GM12878 (cell line): ENCODE data around the gene MACROD2. TPM values are rescaled to one million over a fixed set of nuclear protein-coding genes. Genes with fewer than 3 reads are reported as not detected.

Experiments
- ATAC-seq: fragments of 200-7000 bp; cut with Tn5 transposase; 3 replicates; pipeline ENCODE4 v1.9.1; 2020; ENCODE audit warnings: mild to moderate bottlenecking, moderate library complexity
- BruUV-seq: library from RNA; stranded (reverse); fragments of 400-500 nt; replicated peaks from 2 replicates; lab custom pipeline; 2021; lab: Mats Ljungman, UMichigan
- CTCF ChIA-PET: fragments of 300-600 bp; sonication (Branson Sonifier 250); formaldehyde crosslinking; extraction: SDS; loops from one replicate; lab custom pipeline; 2021; ENCODE audit warnings: inconsistent platforms; lab: Yijun Ruan, JAX
- POLR2A ChIA-PET: fragments of 350-600 bp; formaldehyde crosslinking; extraction: SDS; loops from one replicate; lab custom pipeline; 2021; ENCODE audit warnings: inconsistent platforms; lab: Charles Lee
- RAD21 ChIA-PET: fragments of 300-600 bp; sonication (Branson Sonifier 250); formaldehyde crosslinking; loops from one replicate; lab custom pipeline; 2023; ENCODE audit warnings: antibody characterized with exemption; ENCODE audit not compliant: unreplicated experiment; lab: Charles Lee
- SMC1A ChIA-PET: fragments of 300-600 bp; sonication (Branson Sonifier 250); formaldehyde crosslinking; loops from one replicate; lab custom pipeline; 2023; ENCODE audit not compliant: unreplicated experiment, uncharacterized antibody; lab: Charles Lee
- DNase-seq: peaks from one replicate; pipeline ENCODE4 v3.0.0-alpha.2; 2011; ENCODE audit warnings: low read depth, low spot score
- FAIRE-seq: peaks from 3 replicates; lab custom pipeline; 2011; peaks lifted over from hg19 to GRCh38; lab: Jason Lieb, UNC
- H2AFZ ChIP-seq: 2 replicates; pipeline ENCODE4 v1.6.0; 2011; ENCODE audit warnings: low read depth, low read length, control low read depth; ENCODE audit not compliant: control insufficient read depth
- H3K27ac ChIP-seq: 2 replicates; pipeline ENCODE4 v1.5.1; 2011; ENCODE audit warnings: control low read depth; ENCODE audit not compliant: control insufficient read depth, insufficient read depth
- H3K27me3 ChIP-seq, 2 experiments: replicated peaks in 1 of 2; 2 replicates each; pipeline versions ENCODE4 v1.6.0 to v1.6.1; 2011; ENCODE audit warnings: low read length in 1 of 2; ENCODE audit not compliant: control insufficient read depth in 2 of 2, insufficient read depth in 2 of 2
- H3K36me3 ChIP-seq, 2 experiments: 2 replicates each; pipeline ENCODE4 v1.5.1; 2011; ENCODE audit warnings: low read length in 1 of 2; ENCODE audit not compliant: control insufficient read depth in 2 of 2, insufficient read depth in 2 of 2
- H3K4me1 ChIP-seq: 2 replicates; pipeline ENCODE4 v1.6.1; 2011; ENCODE audit warnings: mild to moderate bottlenecking, low read length, moderate library complexity, mixed read lengths; ENCODE audit not compliant: control insufficient read depth, insufficient read depth
- H3K4me2 ChIP-seq: 2 replicates; pipeline ENCODE4 v1.6.0; 2011; ENCODE audit warnings: control low read depth; ENCODE audit not compliant: control insufficient read depth, insufficient read depth
- H3K4me3 ChIP-seq: fragments of 200-600 bp; sonication (generic); 2 replicates; pipeline ENCODE4 v1.5.1; 2016
- H3K79me2 ChIP-seq: 2 replicates; pipeline ENCODE4 v1.6.0; 2011; ENCODE audit warnings: low read length; ENCODE audit not compliant: control insufficient read depth, insufficient read depth
- H3K9ac ChIP-seq: 2 replicates; pipeline ENCODE4 v1.8.0; 2011; ENCODE audit warnings: low read length, control low read depth, mixed read lengths; ENCODE audit not compliant: control insufficient read depth, insufficient read depth
- H3K9me3 ChIP-seq: replicated peaks from 3 replicates; pipeline ENCODE4 v1.5.1; 2011; ENCODE audit warnings: mild to moderate bottlenecking, low read length; ENCODE audit not compliant: control insufficient read depth, insufficient read depth
- H4K20me1 ChIP-seq: 2 replicates; pipeline ENCODE4 v1.6.0; 2011; ENCODE audit not compliant: control insufficient read depth, insufficient read depth
- EP300 ChIP-seq, 2 experiments: fragments of 150-350 bp in 1 of 2; IDR thresholded peaks; 2 replicates each; pipeline ENCODE4 v1.6.1; 2011 to 2012; ENCODE audit warnings: low read depth in 2 of 2, low read length in 2 of 2, borderline replicate concordance in 1 of 2, improper control_type of control experiment in 1 of 2, inconsistent platforms in 1 of 2; ENCODE audit not compliant: control insufficient read depth in 1 of 2
- ETV6 ChIP-seq, 2 experiments: fragments of 450-650 bp in 1 of 2; IDR thresholded peaks in 1 of 2; conservative IDR thresholded peaks in 1 of 2; 2 replicates each; pipeline ENCODE4 v1.6.1; 2014; ENCODE audit warnings: antibody characterized with exemption in 1 of 2, borderline replicate concordance in 1 of 2, low read depth in 1 of 2, mild to moderate bottlenecking in 1 of 2, moderate library complexity in 1 of 2
- FOS ChIP-seq: IDR thresholded peaks from 3 replicates; pipeline ENCODE4 v1.6.1; 2011; ENCODE audit warnings: borderline replicate concordance; ENCODE audit not compliant: insufficient read length; ENCODE audit errors: extremely low read depth
- JUNB ChIP-seq: IDR thresholded peaks from 2 replicates; pipeline ENCODE4 v1.6.1; 2016; ENCODE audit warnings: antibody characterized with exemption, mild to moderate bottlenecking
- MEF2B ChIP-seq: fragments of 450-650 bp; IDR thresholded peaks from 2 replicates; pipeline ENCODE4 v1.6.1; 2018; ENCODE audit warnings: mild to moderate bottlenecking, moderate library complexity; ENCODE audit not compliant: partially characterized antibody, poor library complexity, severe bottlenecking
- PAX8 ChIP-seq: fragments of 450-650 bp; IDR thresholded peaks from 2 replicates; pipeline ENCODE4 v1.6.1; 2017; ENCODE audit warnings: mild to moderate bottlenecking, moderate library complexity
- POLR2A ChIP-seq: IDR thresholded peaks from 2 replicates; pipeline ENCODE4 v1.6.1; 2011; ENCODE audit warnings: low read depth, mild to moderate bottlenecking, low read length
- SIN3A ChIP-seq: IDR thresholded peaks from 2 replicates; pipeline ENCODE4 v1.6.1; 2012; ENCODE audit warnings: low read depth, low read length, improper control_type of control experiment
- SMARCA5 ChIP-seq: fragments of 450-650 bp; IDR thresholded peaks from 2 replicates; pipeline ENCODE4 v1.6.1; 2017; ENCODE audit warnings: mild to moderate bottlenecking
- STAT1 ChIP-seq: fragments of 450-650 bp; conservative IDR thresholded peaks from 2 replicates; pipeline ENCODE4 v1.6.1; 2014; ENCODE audit warnings: antibody characterized with exemption, mild to moderate bottlenecking
- SUZ12 ChIP-seq: fragments of 200-600 bp; sonication (generic); IDR thresholded peaks from one replicate; pipeline ENCODE4 v1.6.1; 2018; ENCODE audit warnings: antibody characterized with exemption, mild to moderate bottlenecking; ENCODE audit not compliant: unreplicated experiment
- TCF12 ChIP-seq: IDR thresholded peaks from 2 replicates; pipeline ENCODE4 v1.6.1; 2011; ENCODE audit warnings: low read depth, mild to moderate bottlenecking, low read length
- ZNF207 ChIP-seq: fragments of 450-650 bp; IDR thresholded peaks from 2 replicates; pipeline ENCODE4 v1.6.1; 2014; ENCODE audit warnings: antibody characterized with exemption, mild to moderate bottlenecking, borderline replicate concordance
- WGBS: methylation state at CpG from one replicate; pipeline ENCODE4 v1.1.6; 2016; ENCODE audit warnings: low lambda C conversion rate; ENCODE audit not compliant: insufficient replicate concordance, insufficient coverage; ENCODE audit errors: missing lambda C conversion rate; 5-methylcytosine and 5-hydroxymethylcytosine counted together
- in situ Hi-C: fragments of 300-500 bp; cut with MboI; formaldehyde crosslinking; loops from 9 replicates; pipeline ENCODE4 v1.14.3; 2018; ENCODE audit warnings: mixed read lengths
- intact Hi-C: fragments of 100-400 bp; cut with micrococcal nuclease; formaldehyde crosslinking; loops from one replicate; pipeline ENCODE4 v1.14.2; 2022; ENCODE audit not compliant: unreplicated experiment
- polyA plus RNA-seq, 11 experiments: library from polyadenylated mRNA; depleted of rRNA in 4 of 11; unstranded in 6 of 11; stranded (reverse) in 5 of 11; fragments of >200 nt; fragmentation: Nextera tagmentation in 4 of 11; fragmentation: Illumina TruSeq in 1 of 11; extraction: Ambion mirVana in 4 of 11; extraction: Trizol in 1 of 11; gene quantifications; 1 replicate in 1 of 11; 2 replicates in 10 of 11; pipeline versions ENCODE4 v1.2.1 to v1.2.3, GENCODE V29; 2011 to 2016; ENCODE audit warnings: inconsistent platforms in 2 of 11, missing spikeins in 2 of 11, low read depth in 1 of 11
- total RNA-seq, 4 experiments: library from RNA; depleted of rRNA in 3 of 4; stranded (reverse); fragments of >200 nt in 3 of 4; fragmentation: Illumina TruSeq in 1 of 4; extraction: Trizol in 1 of 4; gene quantifications; 2 replicates each; pipeline versions ENCODE4 v1.2.1 to v1.2.3, GENCODE V29; 2013 to 2021
- TF ChIP-seq, protein P1 (sequence below): fragments of 450-650 bp; IDR thresholded peaks from 2 replicates; pipeline ENCODE4 v1.6.1; 2017; ENCODE audit warnings: mild to moderate bottlenecking, moderate library complexity
- TF ChIP-seq, protein P2 (sequence below): IDR thresholded peaks from 2 replicates; pipeline ENCODE4 v1.6.1; 2011; ENCODE audit warnings: mild to moderate bottlenecking, low read depth, low read length, moderate library complexity; ENCODE audit not compliant: insufficient replicate concordance

The MACROD2 gene
- total and polyA plus RNA-seq, 10 of the 15 experiments (the other 5 are each of a cell fraction or from before 2014, with no cell fraction given) = 1.1 to 21.5 (median 2.2) TPM

DNA sequence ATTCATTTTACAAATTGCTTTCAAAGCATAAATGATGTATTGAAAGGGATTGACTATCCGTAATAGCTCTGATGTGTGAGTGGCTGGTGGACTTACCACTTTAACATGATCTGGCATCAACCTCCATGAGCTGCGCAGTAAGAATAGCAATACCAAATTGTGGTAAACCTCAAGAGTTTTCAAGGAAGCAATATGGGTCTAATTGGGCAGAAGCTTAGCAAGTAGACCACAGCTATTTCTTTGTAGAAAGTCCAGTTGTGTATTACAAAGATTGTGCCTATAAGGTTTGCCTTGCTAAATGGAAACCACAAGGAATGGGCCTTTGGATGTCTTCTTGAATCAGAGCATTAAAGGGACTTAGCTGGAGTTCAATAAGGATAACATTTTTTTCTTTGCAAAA is 1841.3 kb downstream of the MACROD2 start:
- no peak overlapping the region for H3K4me2 ChIP-seq
- DNase-seq (no peak), ATAC-seq (no peak), FAIRE-seq (no peak)
- in situ Hi-C loops (no loop called here), intact Hi-C loops (no loop called here)
- H3K9me3 ChIP-seq = no peaks in the 10 kb centered on the region; the same call in 2 of the 3 replicates
- WGBS = 56% methylated on average over 2 of the region's 2 CpGs
- no peak overlapping the region for H3K9ac ChIP-seq
- BruUV-seq = no TSS peak
- H3K27me3 ChIP-seq = no peaks in the 10 kb centered on the region
- SMC1A ChIA-PET = interaction anchor here (1.4 kb wide), 1 partner anchor 11 kb away, joined by 5 read pairs; no protein-coding TSS in a partner anchor
- RAD21 ChIA-PET = no interaction called here
- CTCF ChIA-PET = no interaction called here
- no peak overlapping the region for H3K4me3 ChIP-seq
- H4K20me1 ChIP-seq = no peaks in the 10 kb centered on the region
- no peak overlapping the region for H2AFZ ChIP-seq
- TF ChIP-seq EP300 (IDR thresholded peaks at IDR 0.05; ENCODE audit: borderline replicate concordance in 1 of 2, control insufficient read depth in 1 of 2, low read depth in 2 of 2, low read length in 2 of 2) = no peak
- no peak for TF ChIP-seq TCF12
- TF ChIP-seq SIN3A = no peak
- TF ChIP-seq MEF2B = no peak
- no peak for TF ChIP-seq POLR2A
- TF ChIP-seq, protein P1, sequence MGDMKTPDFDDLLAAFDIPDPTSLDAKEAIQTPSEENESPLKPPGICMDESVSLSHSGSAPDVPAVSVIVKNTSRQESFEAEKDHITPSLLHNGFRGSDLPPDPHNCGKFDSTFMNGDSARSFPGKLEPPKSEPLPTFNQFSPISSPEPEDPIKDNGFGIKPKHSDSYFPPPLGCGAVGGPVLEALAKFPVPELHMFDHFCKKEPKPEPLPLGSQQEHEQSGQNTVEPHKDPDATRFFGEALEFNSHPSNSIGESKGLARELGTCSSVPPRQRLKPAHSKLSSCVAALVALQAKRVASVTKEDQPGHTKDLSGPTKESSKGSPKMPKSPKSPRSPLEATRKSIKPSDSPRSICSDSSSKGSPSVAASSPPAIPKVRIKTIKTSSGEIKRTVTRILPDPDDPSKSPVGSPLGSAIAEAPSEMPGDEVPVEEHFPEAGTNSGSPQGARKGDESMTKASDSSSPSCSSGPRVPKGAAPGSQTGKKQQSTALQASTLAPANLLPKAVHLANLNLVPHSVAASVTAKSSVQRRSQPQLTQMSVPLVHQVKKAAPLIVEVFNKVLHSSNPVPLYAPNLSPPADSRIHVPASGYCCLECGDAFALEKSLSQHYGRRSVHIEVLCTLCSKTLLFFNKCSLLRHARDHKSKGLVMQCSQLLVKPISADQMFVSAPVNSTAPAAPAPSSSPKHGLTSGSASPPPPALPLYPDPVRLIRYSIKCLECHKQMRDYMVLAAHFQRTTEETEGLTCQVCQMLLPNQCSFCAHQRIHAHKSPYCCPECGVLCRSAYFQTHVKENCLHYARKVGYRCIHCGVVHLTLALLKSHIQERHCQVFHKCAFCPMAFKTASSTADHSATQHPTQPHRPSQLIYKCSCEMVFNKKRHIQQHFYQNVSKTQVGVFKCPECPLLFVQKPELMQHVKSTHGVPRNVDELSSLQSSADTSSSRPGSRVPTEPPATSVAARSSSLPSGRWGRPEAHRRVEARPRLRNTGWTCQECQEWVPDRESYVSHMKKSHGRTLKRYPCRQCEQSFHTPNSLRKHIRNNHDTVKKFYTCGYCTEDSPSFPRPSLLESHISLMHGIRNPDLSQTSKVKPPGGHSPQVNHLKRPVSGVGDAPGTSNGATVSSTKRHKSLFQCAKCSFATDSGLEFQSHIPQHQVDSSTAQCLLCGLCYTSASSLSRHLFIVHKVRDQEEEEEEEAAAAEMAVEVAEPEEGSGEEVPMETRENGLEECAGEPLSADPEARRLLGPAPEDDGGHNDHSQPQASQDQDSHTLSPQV = no peak
- TF ChIP-seq ETV6 (conservative IDR thresholded peaks at IDR 0.05 in 1 of 2, IDR thresholded peaks at IDR 0.05 in 1 of 2; ENCODE audit: borderline replicate concordance in 1 of 2, low read depth in 1 of 2) = no peak
- no peak for TF ChIP-seq STAT1
- TF ChIP-seq PAX8 = no peak
- no peak for TF ChIP-seq SMARCA5
- TF ChIP-seq, protein P2, sequence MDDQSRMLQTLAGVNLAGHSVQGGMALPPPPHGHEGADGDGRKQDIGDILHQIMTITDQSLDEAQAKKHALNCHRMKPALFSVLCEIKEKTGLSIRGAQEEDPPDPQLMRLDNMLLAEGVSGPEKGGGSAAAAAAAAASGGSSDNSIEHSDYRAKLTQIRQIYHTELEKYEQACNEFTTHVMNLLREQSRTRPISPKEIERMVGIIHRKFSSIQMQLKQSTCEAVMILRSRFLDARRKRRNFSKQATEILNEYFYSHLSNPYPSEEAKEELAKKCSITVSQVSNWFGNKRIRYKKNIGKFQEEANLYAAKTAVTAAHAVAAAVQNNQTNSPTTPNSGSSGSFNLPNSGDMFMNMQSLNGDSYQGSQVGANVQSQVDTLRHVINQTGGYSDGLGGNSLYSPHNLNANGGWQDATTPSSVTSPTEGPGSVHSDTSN = no peak
- no peak for TF ChIP-seq FOS
- no peak for TF ChIP-seq ZNF207
- TF ChIP-seq SUZ12 = no peak
- no peak for TF ChIP-seq JUNB
- H3K4me1 ChIP-seq = no peaks in the 10 kb centered on the region
- H3K36me3 ChIP-seq = no peaks in the 10 kb centered on the region
- no peak overlapping the region for H3K27ac ChIP-seq
- no peaks in the 10 kb centered on the region for H3K79me2 ChIP-seq
- POLR2A ChIA-PET = no interaction called here
